ENCODE measurements around the gene LHX1.

LHX1 gene

GRCh38 chr17:36933512-36934143 lies 3.6 kb upstream of the LHX1 start:
- no peak for TF ChIP-seq CTCF (IDR thresholded peaks at IDR 0.05; ENCODE audit: insufficient read depth, low read length, missing control alignments)
- POLR2A ChIA-PET, result interaction anchor here (1.0 kb wide), 1 partner anchor 16 kb away, joined by 3 read pairs; no protein-coding TSS in a partner anchor
- CTCF ChIA-PET, result interaction anchor here (1.2 kb wide), 1 partner anchor 114 kb away, joined by 3 read pairs; no protein-coding TSS in a partner anchor
- no peak overlapping the region for H3K4me3 ChIP-seq (ENCODE audit: low read depth, low read length)
- no peak for DNase-seq (ENCODE audit: low read depth, low spot score)

GRCh38 chr17:36934144-36934691 lies 3.1 kb upstream of the LHX1 start:
- DNase-seq (ENCODE audit: low read depth, low spot score), result no peak
- CTCF ChIA-PET, result interaction anchor here (1.2 kb wide), 1 partner anchor 114 kb away, joined by 3 read pairs; no protein-coding TSS in a partner anchor
- no peak for TF ChIP-seq CTCF (IDR thresholded peaks at IDR 0.05; ENCODE audit: insufficient read depth, low read length, missing control alignments)
- H3K4me3 ChIP-seq (ENCODE audit: low read depth, low read length), result no peak overlapping the region
- POLR2A ChIA-PET, result interaction anchor here (1.0 kb wide), 1 partner anchor 15 kb away, joined by 3 read pairs; no protein-coding TSS in a partner anchor

GRCh38 chr17:36934692-36935630 lies 2.3 kb upstream of the LHX1 start:
- POLR2A ChIA-PET, result no interaction called here

GRCh38 chr17:36935671-36936454 lies 1.4 kb upstream of the LHX1 start:
- DNase-seq (ENCODE audit: low read depth, low spot score), result no peak
- TF ChIP-seq CTCF (IDR thresholded peaks at IDR 0.05; ENCODE audit: insufficient read depth, low read length, missing control alignments), result no peak
- H3K4me3 ChIP-seq (ENCODE audit: low read depth, low read length), result no peak overlapping the region
- ChIA-PET POLR2A (no interaction called here), CTCF (no interaction called here)

More at GRCh38 chr17:36934692-36935630, 2.3 kb upstream of the LHX1 start:
- DNase-seq (ENCODE audit: low read depth, low spot score), result no peak
- no peak for TF ChIP-seq CTCF (IDR thresholded peaks at IDR 0.05; ENCODE audit: insufficient read depth, low read length, missing control alignments)
- CTCF ChIA-PET, result no interaction called here
- no peak overlapping the region for H3K4me3 ChIP-seq (ENCODE audit: low read depth, low read length)

GRCh38 chr17:36936455-36937000 lies 747 bp upstream of the LHX1 start:
- POLR2A ChIA-PET, result no interaction called here
- CTCF ChIA-PET, result interaction anchor here (1.5 kb wide), 1 partner anchor 13 kb away, joined by 5 read pairs; the partner anchor contains the start of gene AATF
- no peak overlapping the region for H3K4me3 ChIP-seq (ENCODE audit: low read depth, low read length)
- DNase-seq (ENCODE audit: low read depth, low spot score), result no peak
- TF ChIP-seq CTCF (IDR thresholded peaks at IDR 0.05; ENCODE audit: insufficient read depth, low read length, missing control alignments), result no peak
